Mucosa of descending colon (tissue), 3 donors: ENCODE data around the gene KRT1. TPM values are rescaled to one million over a fixed set of nuclear protein-coding genes. Genes with fewer than 3 reads are reported as not detected.
"Not testable (repeated sequence)": the region's sequence is repeated elsewhere in the genome, so short reads cannot be mapped to it uniquely, and the experiment has no call there.

Experiments
- ATAC-seq: fragments of 200-7000 bp; cut with Tn5 transposase; one replicate; pipeline ENCODE4 v1.9.1; 2020; ENCODE audit warnings: mild to moderate bottlenecking, moderate library complexity
- DNase-seq, 3 donors: peaks; one replicate each; pipeline ENCODE4 v3.0.0-alpha.2; 2020
- H3K36me3 ChIP-seq: fragments of 200-600 bp; one replicate; pipeline ENCODE4 v1.8.0; 2021; ENCODE audit warnings: low read depth, mild to moderate bottlenecking
- H3K4me1 ChIP-seq: fragments of 200-600 bp; one replicate; pipeline ENCODE4 v1.8.0; 2021; ENCODE audit warnings: low read depth, mild to moderate bottlenecking
- H3K4me3 ChIP-seq: fragments of 200-600 bp; one replicate; pipeline ENCODE4 v1.8.0; 2021; ENCODE audit warnings: mild to moderate bottlenecking
- H3K9me3 ChIP-seq: fragments of 200-600 bp; one replicate; pipeline ENCODE4 v1.8.0; 2021; ENCODE audit warnings: mild to moderate bottlenecking
- CTCF ChIP-seq: fragments of 200-600 bp; IDR thresholded peaks from one replicate; pipeline ENCODE4 v1.8.0; 2022; ENCODE audit warnings: antibody characterized with exemption, mild to moderate bottlenecking
- intact Hi-C, 2 donors: fragments of 100-400 bp; cut with DNase I in 1 of 2; cut with micrococcal nuclease in 1 of 2; formaldehyde crosslinking; loops; one replicate each; pipeline versions ENCODE4 v1.11.0 to v1.11.1; 2022; cut with DNase I, micrococcal nuclease
- total RNA-seq, 3 donors: library from RNA; stranded (reverse); fragmentation: NEBNext Ultra II Directional in 2 of 3; extraction: Animal tissue kit (Norgen Biotek cat#: 25700) in 2 of 3; gene quantifications; one replicate each; pipeline versions ENCODE4 v1.2.1 to v1.2.4, GENCODE V29; 2021 to 2023
- donor health status: DM: no; HTN: no; CAD: no; lungs with moderate emphysema.
- donor health status: DM: no; HTN: no; CAD: no.
- donor health status: DM: no; HTN: yes; CAD: no.

The KRT1 gene
- total RNA-seq, 3 donors from 2014 or later = 0.35 to 0.89 (median 0.38) TPM

GRCh38 chr12:52714887-52715281 is 34.7 kb upstream of the KRT1 start:
- no peak overlapping the region for H3K4me3 ChIP-seq
- TF ChIP-seq CTCF = no peak
- intact Hi-C loops = no loop called here
- no peaks in the 10 kb centered on the region for H3K36me3 ChIP-seq
- no peak for ATAC-seq
- H3K4me1 ChIP-seq = no peaks in the 10 kb centered on the region
- no peaks in the 10 kb centered on the region for H3K9me3 ChIP-seq
- DNase-seq = no peak

DNA sequence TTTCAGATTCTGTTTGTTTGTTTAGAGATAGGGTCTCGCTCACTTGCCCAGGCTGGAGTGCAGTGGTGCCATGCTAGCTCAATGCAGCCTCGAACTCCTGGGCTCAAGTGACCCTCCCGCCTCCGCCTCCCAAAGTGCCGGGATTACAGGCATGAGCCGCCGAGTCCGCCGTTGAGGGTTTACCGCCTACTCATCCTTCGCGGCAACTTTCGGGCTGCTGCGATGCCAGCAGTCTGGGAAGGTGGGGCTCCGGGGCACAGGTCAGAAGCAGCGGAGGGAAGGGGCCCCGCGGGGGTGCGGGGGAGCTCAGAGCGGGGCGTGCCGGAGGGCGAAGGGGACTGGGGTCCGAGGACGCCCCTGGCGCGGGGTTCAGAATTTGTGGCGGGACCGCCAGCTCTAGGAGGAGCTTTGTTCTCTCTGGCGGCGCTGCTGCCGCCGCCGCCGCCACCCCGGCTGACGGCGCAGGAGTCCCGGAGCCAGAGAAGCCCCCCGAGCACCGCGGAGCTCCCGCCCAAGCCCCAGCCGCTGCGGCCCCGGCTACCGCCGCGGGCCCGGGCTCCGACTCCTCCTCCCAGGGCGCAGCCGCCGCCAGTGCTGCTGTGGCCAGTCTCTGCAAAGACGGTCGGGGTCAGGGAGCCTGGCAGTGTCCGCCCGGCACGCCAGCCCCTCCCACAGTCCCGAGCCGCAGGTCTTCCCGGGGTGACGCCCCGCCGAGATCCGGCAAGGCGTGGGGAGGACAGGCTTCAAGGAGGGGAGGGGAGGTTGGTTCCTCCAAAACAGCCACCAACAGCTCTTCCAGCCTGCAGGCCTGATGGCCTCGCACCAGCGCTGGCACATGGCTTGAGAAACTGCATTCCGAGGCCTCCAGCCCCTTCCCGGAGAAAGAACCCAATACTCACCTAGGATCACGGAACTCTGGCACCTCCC is 34.0 kb upstream of the KRT1 start:
- H3K9me3 ChIP-seq = no peaks in the 10 kb centered on the region
- no peak for TF ChIP-seq CTCF
- ATAC-seq = peak; percentile 17
- no peaks in the 10 kb centered on the region for H3K4me1 ChIP-seq
- intact Hi-C loops = no loop called here
- no peak for DNase-seq
- H3K4me3 ChIP-seq = no peak overlapping the region
- H3K36me3 ChIP-seq = no peaks in the 10 kb centered on the region

- H3K9me3 ChIP-seq, H3K36me3 ChIP-seq, H3K4me1 ChIP-seq, ATAC-seq, DNase-seq, H3K4me3 ChIP-seq, intact Hi-C loops: not testable (repeated sequence)
Measured at GRCh38 chr12:52712122-52712521, 31.9 kb upstream of the KRT1 start.

- H3K9me3 ChIP-seq = no peaks in the 10 kb centered on the region
Measured at GRCh38 chr12:52710730-52711129, 30.5 kb upstream of the KRT1 start.

GRCh38 chr12:52708010-52708409 is 27.8 kb upstream of the KRT1 start:
- ATAC-seq = no peak
- Histone ChIP-seq H3K9me3 (no peaks in the 10 kb centered on the region), H3K4me3 (no peak overlapping the region), H3K4me1 (no peaks in the 10 kb centered on the region), H3K36me3 (no peaks in the 10 kb centered on the region)
- no peak for TF ChIP-seq CTCF
- DNase-seq = no peak
- intact Hi-C loops = no loop called here

More at GRCh38 chr12:52710730-52711129, 30.5 kb upstream of the KRT1 start:
- no peaks in the 10 kb centered on the region for H3K36me3 ChIP-seq
- DNase-seq = no peak
- intact Hi-C loops = no loop called here
- no peak overlapping the region for H3K4me3 ChIP-seq
- no peak for ATAC-seq
- TF ChIP-seq CTCF = no peak
- no peaks in the 10 kb centered on the region for H3K4me1 ChIP-seq

- Histone ChIP-seq H3K4me3 (no peak overlapping the region), H3K36me3 (no peaks in the 10 kb centered on the region), H3K4me1 (no peaks in the 10 kb centered on the region), H3K9me3 (no peaks in the 10 kb centered on the region)
- intact Hi-C loops = no loop called here
- no peak for TF ChIP-seq CTCF
- DNase-seq (no peak), ATAC-seq (no peak)
Measured at GRCh38 chr12:52704464-52704863, 24.3 kb upstream of the KRT1 start.
